Right atrium auricular region (tissue), 2 donors: ENCODE results near the gene C2. TPM values are rescaled to one million over a fixed set of nuclear protein-coding genes. Genes with fewer than 3 reads are reported as not detected.
"Not testable (repeated sequence)": the region's sequence is repeated elsewhere in the genome, so short reads cannot be mapped to it uniquely, and the experiment has no call there.

Experiments
- DNase-seq: peaks from one replicate; pipeline ENCODE4 v3.0.0-alpha.2; 2019; ENCODE audit warnings: low spot score
- H3K27ac ChIP-seq, 2 donors: fragments of 200-600 bp; sonication (generic); 1 replicate in 1 of 2; 2 replicates in 1 of 2; pipeline ENCODE4 v1.5.1; 2016 to 2019
- H3K27me3 ChIP-seq, 2 donors: fragments of 200-600 bp; sonication (generic); one replicate each; pipeline versions ENCODE4 v1.5.1 to v1.6.0; 2017 to 2019
- H3K36me3 ChIP-seq: fragments of 200-600 bp; sonication (generic); one replicate; pipeline ENCODE4 v1.5.1; 2016
- H3K4me1 ChIP-seq, 2 donors: fragments of 200-600 bp; sonication (generic); one replicate each; pipeline versions ENCODE4 v1.5.1 to v1.6.0; 2017 to 2019
- H3K4me3 ChIP-seq, 2 donors: fragments of 200-600 bp; sonication (generic); 1 replicate in 1 of 2; 2 replicates in 1 of 2; pipeline ENCODE4 v1.5.1; 2017 to 2019; ENCODE audit warnings: mild to moderate bottlenecking in 1 of 2, moderate library complexity in 1 of 2
- H3K9me3 ChIP-seq, 2 donors: fragments of 200-600 bp; sonication (generic); one replicate each; pipeline ENCODE4 v1.5.1; 2019
- CTCF ChIP-seq, 2 donors: fragments of 200-600 bp; sonication (generic); IDR thresholded peaks; one replicate each; pipeline ENCODE4 v1.5.1; 2019; ENCODE audit warnings: antibody characterized with exemption in 2 of 2
- total RNA-seq, 2 donors: library from RNA; depleted of rRNA; stranded (reverse); fragments of >200 nt; gene quantifications; one replicate each; pipeline ENCODE4 v1.1.0, GENCODE V29; 2016

Gene C2
- total RNA-seq, 2 donors from 2014 or later: 3.5 to 19.9 TPM

- H3K27ac ChIP-seq: peak within 1 kb of the TSS; percentile 96 to 98
- no peak for TF ChIP-seq CTCF (IDR thresholded peaks at IDR 0.05)
- peak within 1 kb of the TSS; percentile 80 to 82 for H3K4me3 ChIP-seq
- H3K9me3 ChIP-seq: no peaks in the 10 kb centered on the region
- H3K4me1 ChIP-seq: peaks cover 0 to 34% of the 10 kb centered on the region in 2 donors
- H3K27me3 ChIP-seq: no peaks in the 10 kb centered on the region
- peaks cover 35% of the 10 kb centered on the region for H3K36me3 ChIP-seq
- DNase-seq: peak; percentile 97
Observed at GRCh38 chr6:31971993-31972708, 44.6 kb downstream of the C2 start, which contains the start of gene DXO. Gene DXO (minus strand): TSS chr6:31972138. CDS start chr6:31971675, 463 bp downstream.

GRCh38 chr6:31972709-31973350 is 45.3 kb downstream of the C2 start:
- Histone ChIP-seq H3K4me1 (peaks cover 0 to 34% of the 10 kb centered on the region in 2 donors), H3K27ac (peak overlapping the region; percentile 96 to 98), H3K9me3 (no peaks in the 10 kb centered on the region), H3K4me3 (peak overlapping the region; percentile 80 to 82), H3K36me3 (peaks cover 28% of the 10 kb centered on the region), H3K27me3 (no peaks in the 10 kb centered on the region)
- DNase-seq: no peak
- TF ChIP-seq CTCF (IDR thresholded peaks at IDR 0.05): no peak

- DNase-seq, H3K27ac ChIP-seq, H3K4me3 ChIP-seq, H3K27me3 ChIP-seq, H3K9me3 ChIP-seq: not testable (repeated sequence)
- Histone ChIP-seq H3K4me1 (peaks cover 0 to 20% of the 10 kb centered on the region in 2 donors), H3K36me3 (peaks cover 11% of the 10 kb centered on the region)
Observed at GRCh38 chr6:31976065-31976464, 48.5 kb downstream of the C2 start.

GRCh38 chr6:31977816-31978431 is 50.4 kb downstream of the C2 start:
- no peak overlapping the region for H3K4me3 ChIP-seq
- no peak for TF ChIP-seq CTCF (IDR thresholded peaks at IDR 0.05)
- no peaks in the 10 kb centered on the region for H3K9me3 ChIP-seq
- peaks cover 0 to 10% of the 10 kb centered on the region in 2 donors for H3K4me1 ChIP-seq
- peaks cover 11% of the 10 kb centered on the region for H3K36me3 ChIP-seq
- no peak overlapping the region for H3K27ac ChIP-seq
- H3K27me3 ChIP-seq: no peaks in the 10 kb centered on the region
- no peak for DNase-seq

GRCh38 chr6:31978831-31979230 is 51.3 kb downstream of the C2 start:
- no peak for TF ChIP-seq CTCF (IDR thresholded peaks at IDR 0.05)
- peaks cover 0 to under 1% of the 10 kb centered on the region in 2 donors for H3K4me1 ChIP-seq
- no peaks in the 10 kb centered on the region for H3K27me3 ChIP-seq
- H3K36me3 ChIP-seq: peaks cover 11% of the 10 kb centered on the region
- no peaks in the 10 kb centered on the region for H3K9me3 ChIP-seq
- no peak overlapping the region for H3K27ac ChIP-seq
- no peak overlapping the region for H3K4me3 ChIP-seq
- no peak for DNase-seq

- Histone ChIP-seq H3K27ac (no peak overlapping the region), H3K9me3 (no peaks in the 10 kb centered on the region), H3K27me3 (no peaks in the 10 kb centered on the region), H3K4me1 (no peaks in the 10 kb centered on the region), H3K36me3 (peaks cover 11% of the 10 kb centered on the region), H3K4me3 (no peak overlapping the region)
- no peak for DNase-seq
- no peak for TF ChIP-seq CTCF (IDR thresholded peaks at IDR 0.05)
Observed at GRCh38 chr6:31979238-31979898, 51.9 kb downstream of the C2 start.

GRCh38 chr6:31980195-31980876 is 52.8 kb downstream of the C2 start:
- H3K36me3 ChIP-seq: peaks cover 11% of the 10 kb centered on the region
- H3K27me3 ChIP-seq, H3K27ac ChIP-seq, H3K9me3 ChIP-seq, DNase-seq, H3K4me1 ChIP-seq, H3K4me3 ChIP-seq: not testable (repeated sequence)

GRCh38 chr6:31980998-31981397 is 53.5 kb downstream of the C2 start:
- H3K9me3 ChIP-seq, H3K27me3 ChIP-seq, DNase-seq, H3K4me1 ChIP-seq, H3K27ac ChIP-seq, H3K4me3 ChIP-seq: not testable (repeated sequence)
- H3K36me3 ChIP-seq: peaks cover 11% of the 10 kb centered on the region
